Pancreas (tissue), 10 donors: Measurements from ENCODE around the gene UBR2. TPM values are rescaled to one million over a fixed set of nuclear protein-coding genes. Genes with fewer than 3 reads are reported as not detected.

Experiments used
- ATAC-seq, 4 donors: fragments of 200-7000 bp; cut with Tn5 transposase; one replicate each; pipeline versions ENCODE4 v1.8.0 to v1.9.1; 2020; ENCODE audit warnings: mild to moderate bottlenecking in 4 of 4, moderate library complexity in 4 of 4
- DNase-seq, 6 donors: peaks; one replicate each; pipeline ENCODE4 v3.0.0-alpha.2; 2020
- FAIRE-seq: peaks from 2 replicates; lab custom pipeline; 2012; peaks lifted over from hg19 to GRCh38; lab: Jason Lieb, UNC
- H3K27ac ChIP-seq, 4 donors: fragments of 200-600 bp; sonication (generic); 1 replicate in 3 of 4; 2 replicates in 1 of 4; pipeline versions ENCODE4 v1.5.0 to v1.8.0; 2020
- H3K27me3 ChIP-seq, 4 donors: fragments of 200-600 bp; one replicate each; pipeline ENCODE4 v1.8.0; 2021
- H3K36me3 ChIP-seq, 3 donors: fragments of 200-600 bp; sonication (generic) in 1 of 3; one replicate each; pipeline versions ENCODE4 v1.5.0 to v1.8.0; 2020 to 2021
- H3K4me1 ChIP-seq, 3 donors: fragments of 200-600 bp; one replicate each; pipeline ENCODE4 v1.8.0; 2021
- H3K4me3 ChIP-seq, 4 donors: fragments of 200-600 bp; sonication (generic) in 2 of 4; one replicate each; pipeline versions ENCODE4 v1.5.0 to v1.8.0; 2020 to 2021
- H3K9me3 ChIP-seq, 4 donors: fragments of 200-600 bp; one replicate each; pipeline ENCODE4 v1.8.0; 2021
- WGBS, 2 donors: extraction: QIAGEN DNeasy Blood & Tissue Kit; methylation state at CpG; one replicate each; pipeline ENCODE4 v1.1.7; 2013; 5-methylcytosine and 5-hydroxymethylcytosine counted together
- intact Hi-C, 3 donors: fragments of 100-400 bp; cut with DNase I; formaldehyde crosslinking; loops; one replicate each; pipeline versions ENCODE4 v1.11.1 to v1.14.2; 2022
- polyA plus RNA-seq, 2 donors: library from polyadenylated mRNA; stranded (reverse); fragments of 200-250 nt; gene quantifications; one replicate each; pipeline ENCODE4 v1.2.3, GENCODE V29; 2013
- total RNA-seq, 6 donors: library from RNA; stranded (reverse); fragmentation: NEBNext Ultra II Directional in 4 of 6; extraction: Animal tissue kit (Norgen Biotek cat#: 25700) in 4 of 6; gene quantifications; one replicate each; pipeline versions ENCODE4 v1.2.1 to v1.2.4, GENCODE V29; 2021 to 2023
- TF ChIP-seq, protein P1 (sequence below), 4 donors: fragments of 200-600 bp; sonication (generic) in 3 of 4; IDR thresholded peaks; one replicate each; pipeline versions ENCODE4 v1.5.0 to v1.8.0; 2021; ENCODE audit warnings: antibody characterized with exemption in 4 of 4
- donor health status: healthy with polysubstance abuse.
- donor health status: DM: no; HTN: no; CAD: no; lungs with moderate emphysema.
- donor health status: DM: no; HTN: no; CAD: no.
- donor health status: control.
- donor health status: control.
- donor health status: Bipolar disorder and iron deficiency.
- donor health status: DM: yes; HTN: yes; CAD: no.
- donor health status: DM: no; HTN: no; CAD: no.
- donor health status: DM: no; HTN: no; CAD: no.
- donor health status: DM: yes; HTN: yes; CAD: no.

Gene UBR2
- total and polyA plus RNA-seq, 8 donors: 9.4 to 22.0 (median 17.9) TPM

DNA sequence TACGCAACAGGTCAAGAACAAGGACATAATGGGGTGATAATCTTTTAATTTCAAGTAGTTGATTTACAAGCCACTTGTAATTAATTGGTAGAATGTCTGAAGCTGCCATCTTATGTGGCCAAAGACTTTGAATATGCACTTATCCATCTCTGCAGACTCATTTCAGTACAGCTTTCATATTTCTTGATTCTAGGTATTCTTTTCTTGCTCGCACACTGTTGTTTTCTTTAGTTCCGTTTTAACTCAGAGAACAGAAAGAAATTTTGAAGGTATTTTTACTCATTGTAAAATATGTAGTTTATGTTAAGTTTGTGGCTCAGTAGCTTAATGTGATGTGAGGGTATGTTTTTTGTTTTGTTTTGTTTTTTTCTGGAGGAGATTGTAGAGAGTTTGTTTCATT is 73.9 kb downstream of the UBR2 start:
- H3K9me3 ChIP-seq: no peaks in the 10 kb centered on the region
- no peaks in the 10 kb centered on the region for H3K4me1 ChIP-seq
- intact Hi-C loops: no loop called here
- ATAC-seq (no peak), FAIRE-seq (no peak), DNase-seq (no peak)
- H3K4me3 ChIP-seq: no peak overlapping the region
- 92 to 98% methylated on average over 3 of the region's 3 CpGs for WGBS, 2 donors
- TF ChIP-seq, protein P1, sequence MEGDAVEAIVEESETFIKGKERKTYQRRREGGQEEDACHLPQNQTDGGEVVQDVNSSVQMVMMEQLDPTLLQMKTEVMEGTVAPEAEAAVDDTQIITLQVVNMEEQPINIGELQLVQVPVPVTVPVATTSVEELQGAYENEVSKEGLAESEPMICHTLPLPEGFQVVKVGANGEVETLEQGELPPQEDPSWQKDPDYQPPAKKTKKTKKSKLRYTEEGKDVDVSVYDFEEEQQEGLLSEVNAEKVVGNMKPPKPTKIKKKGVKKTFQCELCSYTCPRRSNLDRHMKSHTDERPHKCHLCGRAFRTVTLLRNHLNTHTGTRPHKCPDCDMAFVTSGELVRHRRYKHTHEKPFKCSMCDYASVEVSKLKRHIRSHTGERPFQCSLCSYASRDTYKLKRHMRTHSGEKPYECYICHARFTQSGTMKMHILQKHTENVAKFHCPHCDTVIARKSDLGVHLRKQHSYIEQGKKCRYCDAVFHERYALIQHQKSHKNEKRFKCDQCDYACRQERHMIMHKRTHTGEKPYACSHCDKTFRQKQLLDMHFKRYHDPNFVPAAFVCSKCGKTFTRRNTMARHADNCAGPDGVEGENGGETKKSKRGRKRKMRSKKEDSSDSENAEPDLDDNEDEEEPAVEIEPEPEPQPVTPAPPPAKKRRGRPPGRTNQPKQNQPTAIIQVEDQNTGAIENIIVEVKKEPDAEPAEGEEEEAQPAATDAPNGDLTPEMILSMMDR (IDR thresholded peaks at IDR 0.05): no peak
- H3K36me3 ChIP-seq: peaks cover 3 to 72% (median 24%) of the 10 kb centered on the region in 3 donors
- no peak overlapping the region for H3K27ac ChIP-seq
- no peaks in the 10 kb centered on the region for H3K27me3 ChIP-seq

DNA sequence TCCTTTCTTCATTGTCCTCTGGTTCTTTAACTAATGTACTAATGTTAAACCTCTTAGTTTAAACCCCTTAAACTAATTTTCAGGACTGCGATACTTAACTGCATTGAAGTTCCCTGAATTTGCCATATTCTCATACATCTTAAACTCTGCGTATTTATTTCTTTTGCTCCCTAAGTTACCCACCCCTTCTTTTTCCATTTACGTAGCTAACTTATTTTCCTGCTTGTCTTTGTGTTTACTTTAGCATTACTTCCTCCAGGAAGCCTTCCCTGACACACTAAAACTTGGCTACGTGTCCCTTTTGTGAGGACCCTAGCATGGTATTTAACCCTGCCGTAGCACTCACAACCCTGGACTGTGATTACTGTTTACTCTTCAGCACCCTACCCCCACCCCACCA is 79.0 kb downstream of the UBR2 start:
- H3K9me3 ChIP-seq: no peaks in the 10 kb centered on the region
- WGBS, 2 donors: 88 to 90% methylated on average over 5 of the region's 5 CpGs
- H3K36me3 ChIP-seq: peaks cover 0 to 71% (median 14%) of the 10 kb centered on the region in 3 donors
- TF ChIP-seq, protein P1 (IDR thresholded peaks at IDR 0.05): no peak
- FAIRE-seq: no peak
- no peaks in the 10 kb centered on the region for H3K4me1 ChIP-seq
- intact Hi-C loops: no loop called here
- DNase-seq: no peak
- H3K4me3 ChIP-seq: no peak overlapping the region
- ATAC-seq: no peak
- H3K27me3 ChIP-seq: no peaks in the 10 kb centered on the region
- H3K27ac ChIP-seq: no peak overlapping the region

DNA sequence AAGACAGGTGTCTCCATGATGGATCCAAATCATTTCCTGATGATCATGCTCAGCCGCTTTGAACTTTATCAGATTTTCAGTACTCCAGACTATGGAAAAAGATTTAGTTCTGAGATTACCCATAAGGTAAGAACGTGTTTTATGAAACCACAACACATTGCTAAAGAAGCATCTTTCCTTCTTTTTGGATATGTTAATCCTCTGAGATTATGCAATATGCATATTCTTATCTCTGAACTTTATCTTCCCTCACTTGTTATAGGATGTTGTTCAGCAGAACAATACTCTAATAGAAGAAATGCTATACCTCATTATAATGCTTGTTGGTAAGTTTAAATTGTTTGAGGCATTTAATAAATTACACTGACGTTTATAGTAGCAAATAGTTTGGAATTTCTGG is 80.4 kb downstream of the UBR2 start:
- Histone ChIP-seq H3K9me3 (no peaks in the 10 kb centered on the region), H3K27me3 (no peaks in the 10 kb centered on the region), H3K27ac (no peak overlapping the region), H3K36me3 (peaks cover 0 to 70% (median 14%) of the 10 kb centered on the region in 3 donors), H3K4me1 (no peaks in the 10 kb centered on the region), H3K4me3 (no peak overlapping the region)
- TF ChIP-seq, protein P1 (IDR thresholded peaks at IDR 0.05): no peak
- 77 to 85% methylated on average over 3 of the region's 3 CpGs for WGBS, 2 donors
- intact Hi-C loops: no loop called here
- no peak for DNase-seq
- ATAC-seq: no peak
- FAIRE-seq: no peak

DNA sequence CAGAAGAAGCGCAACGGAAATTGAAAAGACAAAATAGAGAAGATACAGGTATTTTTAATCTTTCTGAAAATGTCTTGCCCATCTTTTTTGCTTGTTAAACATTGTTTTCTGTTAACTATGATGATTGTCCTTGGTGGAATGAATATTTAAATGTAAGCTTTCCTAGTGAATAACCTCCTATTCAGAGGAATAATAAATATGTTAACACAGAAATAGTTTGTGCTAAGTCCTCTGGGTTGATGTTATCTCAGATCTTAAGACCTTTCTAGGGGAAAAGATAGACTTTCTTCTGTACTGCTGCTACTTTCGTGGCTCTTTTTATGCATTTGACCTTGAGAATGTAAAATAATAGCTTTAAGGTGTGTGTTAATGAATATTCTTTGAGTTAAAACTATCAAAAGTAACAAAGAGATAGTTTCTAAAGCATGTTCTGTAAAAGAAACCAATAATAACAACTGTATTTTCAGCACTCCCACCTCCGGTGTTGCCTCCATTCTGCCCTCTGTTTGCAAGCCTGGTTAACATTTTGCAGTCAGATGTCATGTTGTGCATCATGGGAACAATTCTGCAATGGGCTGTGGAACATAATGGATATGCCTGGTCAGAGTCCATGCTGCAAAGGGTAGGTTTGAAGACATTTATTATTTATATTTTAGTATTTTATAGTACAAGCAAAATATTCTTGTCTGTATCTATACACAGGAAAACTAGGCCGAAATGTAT is 88.4 kb downstream of the UBR2 start:
- H3K4me1 ChIP-seq: no peaks in the 10 kb centered on the region
- H3K4me3 ChIP-seq: no peak overlapping the region
- H3K36me3 ChIP-seq: peaks cover 2 to 60% (median 6%) of the 10 kb centered on the region in 3 donors
- FAIRE-seq (no peak), DNase-seq (no peak), ATAC-seq (no peak)
- H3K27me3 ChIP-seq: no peaks in the 10 kb centered on the region
- no peak overlapping the region for H3K27ac ChIP-seq
- WGBS, 2 donors: 85 to 91% methylated on average over 5 of the region's 5 CpGs
- intact Hi-C loops: no loop called here
- no peaks in the 10 kb centered on the region for H3K9me3 ChIP-seq
- TF ChIP-seq, protein P1 (IDR thresholded peaks at IDR 0.05): no peak

DNA sequence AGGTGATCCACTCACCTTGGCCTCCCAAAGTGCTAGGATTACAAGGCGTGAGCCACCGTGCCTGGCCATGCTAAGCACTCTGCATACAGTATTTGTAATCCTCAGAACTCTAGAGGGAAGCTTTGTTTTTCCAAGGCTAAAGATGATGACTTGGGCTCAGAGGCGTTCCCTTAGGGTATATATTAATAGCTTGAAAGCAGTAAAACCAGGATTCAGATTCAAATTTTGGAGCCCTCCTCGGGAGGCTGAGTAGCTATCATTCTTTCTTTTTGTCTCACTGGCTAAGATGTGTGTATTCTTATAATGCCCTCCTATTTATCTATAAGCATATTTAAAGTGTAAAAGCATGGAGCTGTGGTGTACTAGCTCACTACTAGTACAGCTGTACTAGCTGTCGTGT is 90.0 kb downstream of the UBR2 start:
- ATAC-seq (no peak), DNase-seq (no peak), FAIRE-seq (no peak)
- TF ChIP-seq, protein P1 (IDR thresholded peaks at IDR 0.05): no peak
- Histone ChIP-seq H3K4me1 (no peaks in the 10 kb centered on the region), H3K36me3 (peaks cover 5 to 63% (median 10%) of the 10 kb centered on the region in 3 donors), H3K4me3 (no peak overlapping the region), H3K9me3 (no peaks in the 10 kb centered on the region), H3K27ac (no peak overlapping the region), H3K27me3 (no peaks in the 10 kb centered on the region)
- WGBS, 2 donors: 90 to 93% methylated on average over 5 of the region's 5 CpGs
- intact Hi-C loops: no loop called here
